Anterior cingulate cortex (tissue), 58 donors: ENCODE measurements around the gene HNRNPA2B1.
"Not testable (repeated sequence)": the region's sequence is repeated elsewhere in the genome, so short reads cannot be mapped to it uniquely, and the experiment has no call there.

Experiments
- DNase-seq, 58 donors: peaks; one replicate each; lab custom pipeline; 2025; lab: John Stamatoyannopoulos, UW

The HNRNPA2B1 gene

GRCh38 chr7:26169271-26169670, 31.3 kb downstream of the HNRNPA2B1 start:
- no peak for DNase-seq

DNA sequence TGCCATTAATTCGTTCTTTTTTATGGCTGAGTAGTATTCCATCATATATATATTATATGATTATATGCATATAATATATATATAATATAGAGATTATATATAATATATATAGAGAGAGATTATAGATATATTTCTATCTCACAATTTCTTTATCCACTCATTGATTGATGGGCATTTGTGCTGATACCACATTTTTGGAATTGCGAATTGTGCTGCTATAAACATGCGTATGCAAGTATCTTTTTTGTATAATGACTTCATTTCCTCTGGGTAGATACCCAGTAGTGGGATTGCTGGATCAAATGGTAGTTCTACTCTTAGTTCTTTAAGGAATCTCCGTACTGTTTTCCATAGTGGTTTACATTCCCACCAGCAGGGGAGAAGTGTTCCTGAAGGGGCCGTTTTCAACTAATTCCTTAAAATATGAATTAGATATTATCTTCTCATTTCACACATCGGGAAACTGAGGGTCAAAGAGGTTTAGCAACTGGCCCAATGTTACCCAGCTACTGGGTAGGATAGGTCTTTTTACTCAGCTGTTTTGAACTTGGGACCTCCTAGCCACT, 32.0 kb downstream of the HNRNPA2B1 start:
- no peak for DNase-seq

DNA sequence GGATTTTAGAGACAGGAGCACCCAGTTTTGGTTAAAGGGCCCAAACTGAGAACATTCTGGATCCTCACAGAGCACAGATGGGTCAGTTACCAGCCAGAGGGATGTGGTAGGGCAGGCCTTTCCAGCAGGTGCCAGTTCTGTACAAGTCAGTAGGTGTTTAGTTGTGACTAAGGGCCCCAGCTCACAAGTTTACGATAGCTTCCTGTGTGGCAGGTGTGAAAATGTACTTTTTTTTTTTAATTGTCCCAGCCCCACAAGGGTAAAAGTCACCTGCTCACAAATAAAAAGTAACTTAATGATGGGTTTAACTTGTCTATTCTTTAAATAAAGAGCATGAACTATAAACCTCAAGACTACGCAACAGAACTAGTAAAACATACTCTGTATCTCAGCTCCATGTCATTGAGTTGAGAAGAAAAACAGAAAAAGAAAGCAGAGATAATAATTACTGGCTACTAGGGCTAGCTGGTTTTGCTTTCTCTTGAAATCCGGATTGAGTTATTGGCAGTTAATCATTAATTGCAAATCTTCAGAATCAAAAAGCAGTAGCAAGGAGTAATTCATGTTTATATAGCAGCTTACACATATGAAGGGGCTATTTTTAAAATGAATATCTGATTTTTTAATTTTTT, 33.1 kb downstream of the HNRNPA2B1 start:
- no peak for DNase-seq

DNA sequence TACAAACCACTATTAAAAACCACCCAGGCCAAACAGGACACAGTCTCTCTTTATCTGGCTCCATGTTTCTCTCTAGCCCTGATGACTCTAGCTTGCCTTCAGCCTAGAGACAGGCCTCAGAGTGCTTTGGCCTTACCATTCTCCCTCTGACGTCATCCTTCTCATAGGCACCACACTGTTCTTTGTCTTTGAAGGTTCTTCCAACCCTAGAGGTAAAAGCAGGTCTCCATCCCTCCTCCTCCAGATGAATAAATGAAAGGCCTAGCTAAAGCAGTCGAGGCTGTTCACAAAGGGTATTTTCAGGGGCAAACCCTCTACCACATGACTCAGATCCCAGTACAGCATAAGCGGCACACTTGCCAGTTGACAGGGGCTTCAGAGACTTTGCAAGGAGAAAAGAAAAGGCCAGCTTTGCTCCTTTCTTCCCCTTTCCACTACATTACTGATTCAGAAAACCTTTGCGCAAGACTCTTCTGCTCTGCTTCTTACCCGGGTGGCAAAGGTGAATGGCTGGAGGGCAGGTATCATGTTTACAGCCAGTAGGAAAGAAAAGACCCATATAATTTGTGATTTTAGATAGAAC, 33.8 kb downstream of the HNRNPA2B1 start:
- no peak for DNase-seq

DNA sequence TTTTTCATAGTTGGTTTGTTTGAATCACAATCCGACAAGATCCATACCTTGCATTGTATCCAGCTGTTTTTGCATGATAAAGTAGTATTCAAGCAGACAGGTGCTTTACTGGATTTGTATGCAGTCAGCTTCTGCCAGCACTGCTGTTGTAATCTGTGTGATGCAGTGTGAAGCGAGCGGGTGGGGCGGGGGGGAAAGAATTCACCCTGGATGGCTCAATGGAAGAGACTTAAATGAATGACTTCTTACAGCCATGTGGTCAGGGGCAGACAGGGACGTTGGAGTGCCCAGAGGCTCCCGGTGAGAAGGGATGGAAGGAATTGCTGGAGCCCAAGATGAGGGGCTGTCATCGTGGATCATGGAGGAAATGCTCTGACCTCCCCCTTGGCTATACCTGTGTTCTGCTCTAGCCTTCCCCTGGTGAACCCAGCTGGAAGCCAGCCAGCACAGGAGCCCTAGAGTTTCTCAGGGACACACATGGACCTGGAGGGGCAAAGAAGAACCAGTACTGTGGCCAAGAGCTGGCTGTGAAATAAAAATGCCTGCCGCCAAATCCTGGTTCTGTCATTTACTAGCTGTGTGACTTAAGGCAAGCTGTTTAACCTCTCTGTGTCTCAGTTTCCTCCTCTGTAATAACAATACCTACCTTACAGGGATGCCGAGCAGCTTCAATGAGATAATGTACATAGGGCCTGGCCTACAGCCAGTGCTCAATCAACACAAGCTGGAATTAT, 34.4 kb downstream of the HNRNPA2B1 start:
- no peak for DNase-seq

GRCh38 chr7:26163804-26164203, 36.7 kb downstream of the HNRNPA2B1 start:
- DNase-seq, result not testable (repeated sequence)

GRCh38 chr7:26162431-26162830, 38.1 kb downstream of the HNRNPA2B1 start:
- DNase-seq, result no peak

DNA sequence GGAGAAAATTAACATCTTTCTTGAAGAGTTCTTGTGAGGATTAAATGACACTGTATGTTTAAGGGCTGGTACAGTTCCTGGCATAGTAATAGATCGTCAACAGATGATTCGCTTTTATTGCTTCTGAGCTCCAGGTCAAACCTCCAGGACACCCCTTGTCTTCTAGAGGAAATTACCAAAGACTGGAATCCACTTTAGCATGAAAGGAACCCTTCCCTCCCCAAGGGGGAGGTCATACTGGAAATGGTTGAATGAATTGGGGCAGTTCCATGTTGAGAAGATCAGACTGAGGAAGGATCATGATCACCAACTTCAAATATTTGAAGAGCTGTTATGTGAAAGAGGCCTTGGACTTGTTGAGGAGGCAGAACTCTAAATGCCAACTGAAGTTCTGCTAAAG, 39.6 kb downstream of the HNRNPA2B1 start:
- DNase-seq, result no peak

GRCh38 chr7:26159243-26159642, 41.3 kb downstream of the HNRNPA2B1 start:
- DNase-seq, result no peak

DNA sequence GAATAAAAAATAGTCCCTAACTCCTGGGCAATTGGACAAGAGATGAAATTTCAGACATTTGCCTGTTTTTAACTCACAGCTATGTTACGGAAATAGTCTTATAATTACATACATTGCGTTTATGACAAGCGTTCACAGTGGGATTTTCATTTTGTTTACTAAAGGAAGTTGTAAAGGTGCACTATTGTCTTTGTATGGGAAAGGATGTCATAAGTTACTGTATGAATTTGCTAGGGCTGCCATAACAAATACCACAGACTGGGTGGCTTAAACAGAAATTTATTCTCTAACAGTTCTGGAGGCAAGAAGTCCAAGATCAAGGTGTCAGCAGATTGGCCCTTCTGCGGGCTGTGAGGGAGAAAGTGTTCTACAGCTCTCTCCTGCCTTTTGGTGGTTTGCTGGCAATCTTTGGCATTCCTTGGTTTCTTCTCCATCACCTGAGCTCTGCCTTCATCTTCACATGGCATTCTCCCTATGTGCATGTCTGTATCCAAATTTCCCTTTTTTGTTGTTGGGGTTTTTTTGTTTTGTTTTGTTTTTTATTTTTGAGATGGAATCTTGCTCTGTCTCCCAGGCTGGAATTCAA, 42.9 kb downstream of the HNRNPA2B1 start:
- DNase-seq, result no peak

GRCh38 chr7:26156451-26157420, 43.8 kb downstream of the HNRNPA2B1 start:
- no peak for DNase-seq

DNA sequence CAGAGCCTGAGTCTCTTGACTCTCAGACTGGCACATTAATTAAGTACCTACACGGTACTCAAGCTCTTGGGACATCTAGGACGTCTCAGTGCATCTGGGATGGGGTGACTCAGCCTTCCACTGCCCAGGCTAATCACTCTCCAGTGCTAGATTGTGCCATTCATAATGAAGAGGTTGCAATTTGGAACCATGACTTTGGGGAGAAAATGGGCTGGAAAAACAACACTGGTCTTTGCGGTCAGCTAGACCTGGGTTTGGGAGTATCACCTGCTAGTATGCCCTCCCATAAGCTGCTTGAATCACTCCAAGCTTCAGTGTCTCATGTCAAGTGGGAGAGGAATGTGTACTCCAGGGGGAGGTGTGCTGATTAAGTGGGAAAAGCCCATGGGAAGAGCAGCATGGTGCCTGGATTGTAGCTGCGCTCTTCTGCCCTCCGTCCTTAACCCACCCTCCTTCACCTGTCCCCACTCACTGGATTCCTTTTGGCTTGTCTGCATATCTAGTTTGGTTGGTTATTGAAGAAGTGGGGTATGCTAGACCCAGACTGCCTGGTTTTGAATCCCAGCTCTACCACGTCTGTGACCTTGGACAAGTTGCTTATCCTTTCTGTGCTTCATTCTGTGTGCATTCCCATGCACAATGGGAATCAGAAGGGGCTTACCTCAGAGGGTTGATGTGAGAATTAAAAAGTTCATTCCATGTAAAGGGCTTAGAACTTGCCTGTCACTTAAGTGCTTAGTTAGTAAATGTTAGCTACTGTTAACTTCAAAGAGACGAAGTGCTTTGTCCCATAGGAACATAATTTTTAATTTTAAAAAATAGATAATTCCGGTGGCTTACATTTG, 44.8 kb downstream of the HNRNPA2B1 start:
- no peak for DNase-seq

GRCh38 chr7:26153823-26154783, 46.4 kb downstream of the HNRNPA2B1 start:
- DNase-seq, result peak in 1 of 58 donors; percentile 10

DNA sequence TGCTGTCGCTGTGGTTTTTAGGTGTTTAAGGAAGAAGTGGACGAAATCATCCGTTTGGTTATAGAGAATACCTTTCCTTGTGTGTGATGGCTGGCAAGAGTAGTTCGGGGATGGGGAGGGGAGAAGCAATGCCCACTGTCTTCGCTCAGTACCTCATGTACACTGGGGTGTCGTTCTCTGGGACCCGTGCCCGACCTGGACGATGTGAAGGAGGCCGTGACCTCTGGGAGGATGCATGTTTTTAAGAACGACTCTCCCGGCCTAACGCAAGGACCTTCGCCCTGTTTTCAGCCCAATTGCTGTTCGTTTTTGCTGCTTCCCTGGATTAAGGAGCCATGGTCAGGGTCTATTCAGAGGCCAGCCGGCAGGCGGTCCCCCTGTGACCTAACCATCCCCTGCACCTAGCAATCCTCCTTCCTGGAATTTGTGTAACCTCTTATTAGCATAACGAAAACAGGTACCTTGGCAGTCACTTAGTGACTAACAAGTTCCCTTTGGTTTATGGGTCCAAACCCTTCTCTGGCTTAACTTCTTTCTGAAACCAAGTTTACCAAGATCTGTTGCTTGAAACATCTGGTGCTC, 47.2 kb downstream of the HNRNPA2B1 start:
- no peak for DNase-seq

DNA sequence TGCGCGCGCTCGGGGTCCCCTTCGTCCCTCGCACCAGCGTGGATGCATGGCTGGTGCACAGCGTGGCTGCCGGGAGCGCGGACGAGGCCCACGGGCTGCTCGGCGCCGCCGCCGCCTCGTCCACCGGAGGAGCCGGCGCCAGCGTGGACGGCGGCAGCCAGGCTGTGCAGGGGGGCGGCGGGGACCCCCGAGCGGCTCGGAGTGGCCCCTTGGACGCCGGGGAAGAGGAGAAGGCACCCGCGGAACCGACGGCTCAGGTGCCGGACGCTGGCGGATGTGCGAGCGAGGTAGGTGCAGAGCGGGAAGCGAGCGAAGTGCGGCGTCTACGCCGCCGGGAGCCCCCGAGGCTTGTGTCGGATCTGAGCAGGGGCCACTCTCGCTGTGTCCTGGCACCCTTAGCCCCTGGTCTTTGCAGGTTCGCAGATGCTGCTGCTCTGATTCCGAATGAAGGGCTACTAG, 47.7 kb downstream of the HNRNPA2B1 start:
- not testable (repeated sequence) for DNase-seq

- peak in 50 of 58 donors; percentile 5 to 81 (median 54) for DNase-seq
Measured at GRCh38 chr7:26151953-26152781, 48.4 kb downstream of the HNRNPA2B1 start, which contains the start of gene NFE2L3. Gene NFE2L3 (plus strand): TSS chr7:26152198. CDS start chr7:26152499, 301 bp downstream.
